Measurements from ENCODE around the gene MARVELD2.

DNA sequence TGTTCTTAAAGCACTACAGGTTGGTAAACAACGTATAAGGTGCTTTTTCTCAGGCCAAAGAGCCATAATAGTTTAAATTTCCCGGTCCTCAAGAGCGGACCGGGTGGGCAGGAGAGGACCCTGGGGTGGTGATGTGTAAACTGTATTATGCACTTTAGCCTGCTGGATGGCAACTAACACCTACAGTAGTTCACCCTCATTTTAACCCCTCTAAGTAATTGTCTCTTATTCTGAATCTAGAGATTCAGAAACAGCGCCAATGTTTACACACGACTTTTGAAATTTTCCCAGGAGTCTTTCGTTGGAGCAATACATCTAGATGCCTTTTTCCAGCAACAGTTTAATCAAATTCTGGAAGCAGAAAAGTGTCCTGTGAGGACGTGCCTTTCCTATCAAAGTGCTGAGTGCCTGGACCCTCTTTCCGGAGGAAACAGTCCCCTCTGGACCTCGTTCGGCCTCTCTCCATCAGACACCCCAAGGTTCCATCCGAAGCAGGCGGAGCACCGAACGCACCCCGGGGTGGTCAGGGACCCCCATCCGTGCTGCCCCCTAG lies 77.0 kb downstream of the MARVELD2 start:
- TF ChIP-seq ZFX (IDR thresholded peaks at IDR 0.05), result no peak
- TF ChIP-seq, protein P1, sequence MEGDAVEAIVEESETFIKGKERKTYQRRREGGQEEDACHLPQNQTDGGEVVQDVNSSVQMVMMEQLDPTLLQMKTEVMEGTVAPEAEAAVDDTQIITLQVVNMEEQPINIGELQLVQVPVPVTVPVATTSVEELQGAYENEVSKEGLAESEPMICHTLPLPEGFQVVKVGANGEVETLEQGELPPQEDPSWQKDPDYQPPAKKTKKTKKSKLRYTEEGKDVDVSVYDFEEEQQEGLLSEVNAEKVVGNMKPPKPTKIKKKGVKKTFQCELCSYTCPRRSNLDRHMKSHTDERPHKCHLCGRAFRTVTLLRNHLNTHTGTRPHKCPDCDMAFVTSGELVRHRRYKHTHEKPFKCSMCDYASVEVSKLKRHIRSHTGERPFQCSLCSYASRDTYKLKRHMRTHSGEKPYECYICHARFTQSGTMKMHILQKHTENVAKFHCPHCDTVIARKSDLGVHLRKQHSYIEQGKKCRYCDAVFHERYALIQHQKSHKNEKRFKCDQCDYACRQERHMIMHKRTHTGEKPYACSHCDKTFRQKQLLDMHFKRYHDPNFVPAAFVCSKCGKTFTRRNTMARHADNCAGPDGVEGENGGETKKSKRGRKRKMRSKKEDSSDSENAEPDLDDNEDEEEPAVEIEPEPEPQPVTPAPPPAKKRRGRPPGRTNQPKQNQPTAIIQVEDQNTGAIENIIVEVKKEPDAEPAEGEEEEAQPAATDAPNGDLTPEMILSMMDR (conservative IDR thresholded peaks at IDR 0.05), result no peak
